GM19351 (cell line): Measurements from ENCODE around the gene DDIAS.
"Not testable (repeated sequence)": the region's sequence is repeated elsewhere in the genome, so short reads cannot be mapped to it uniquely, and the experiment has no call there.

Experiments
- ATAC-seq: cut with Tn5 transposase; IDR thresholded peaks from one replicate; pipeline ENCODE4 v1.9.1; 2021; ENCODE audit warnings: mild to moderate bottlenecking, moderate library complexity; ENCODE audit not compliant: unreplicated experiment

DDIAS gene

GRCh38 chr11:82962021-82962420 is 60.5 kb downstream of the DDIAS start:
- not testable (repeated sequence) for ATAC-seq

GRCh38 chr11:82967381-82967780 is 65.8 kb downstream of the DDIAS start:
- no peak for ATAC-seq

DNA sequence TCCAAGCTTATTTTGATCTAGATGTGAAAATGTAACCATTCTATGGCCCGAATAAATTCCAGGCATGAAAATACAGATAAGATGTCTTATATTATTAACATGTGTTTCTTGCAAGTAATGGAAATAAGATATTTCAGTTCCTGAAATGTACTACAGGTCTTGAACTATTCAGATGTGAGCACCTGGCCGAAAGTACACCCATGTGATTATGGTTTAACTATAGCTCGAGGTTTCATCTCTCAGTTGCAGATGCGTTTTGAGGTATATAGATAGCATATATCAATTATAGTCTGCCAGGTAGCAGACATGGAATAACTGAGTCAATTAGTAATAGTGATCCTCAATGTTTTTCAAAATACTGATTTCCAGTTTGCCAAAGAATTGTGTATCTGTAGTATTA is 68.3 kb downstream of the DDIAS start:
- ATAC-seq: peak; percentile 97

- ATAC-seq: not testable (repeated sequence)
Measured at GRCh38 chr11:82970507-82971083, 69.1 kb downstream of the DDIAS start.

DNA sequence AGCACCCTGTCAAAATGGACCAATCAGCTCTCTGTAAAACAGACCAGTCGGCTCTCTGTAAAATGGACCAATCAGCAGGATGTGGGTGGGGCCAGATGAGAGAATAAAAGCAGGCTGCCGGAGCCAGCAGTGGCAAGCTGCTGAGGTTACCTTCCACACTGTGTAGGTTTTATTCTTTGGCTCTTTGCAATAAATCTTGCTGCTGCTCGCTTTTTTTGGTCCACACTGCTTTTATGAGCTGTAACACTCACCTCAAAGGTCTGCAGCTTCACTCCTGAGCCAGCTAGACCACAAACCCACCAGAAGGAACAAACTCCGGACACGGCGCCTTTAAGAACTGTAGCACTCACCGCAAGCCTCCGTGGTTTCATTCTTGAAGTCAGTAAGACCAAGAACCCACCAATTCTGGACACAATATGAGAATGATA is 70.0 kb downstream of the DDIAS start:
- ATAC-seq: peak; percentile 27

GRCh38 chr11:82972103-82972502 is 70.6 kb downstream of the DDIAS start:
- ATAC-seq: no peak

DNA sequence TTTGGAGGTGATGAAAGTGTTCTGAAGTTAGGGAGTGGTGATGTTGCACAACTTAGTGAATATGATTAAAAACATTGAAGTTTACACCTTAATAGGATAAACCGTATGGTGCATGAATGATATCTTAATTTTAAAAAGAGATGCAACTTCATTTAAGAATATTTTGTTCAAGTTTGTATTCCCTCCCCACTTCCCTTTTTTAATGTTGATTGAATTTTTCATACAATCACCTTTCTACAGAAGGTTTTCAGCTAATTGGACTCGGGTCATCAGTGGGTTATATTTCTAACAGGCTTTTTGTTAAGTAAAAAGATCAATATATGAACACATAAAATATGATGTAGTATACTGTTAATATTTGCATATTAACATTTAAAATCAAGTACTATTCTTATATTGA is 72.6 kb downstream of the DDIAS start:
- no peak for ATAC-seq

- no peak for ATAC-seq
Measured at GRCh38 chr11:82974851-82975250, 73.3 kb downstream of the DDIAS start.

- ATAC-seq: no peak
Measured at GRCh38 chr11:82975882-82976281, 74.3 kb downstream of the DDIAS start.

- no peak for ATAC-seq
Measured at GRCh38 chr11:82976786-82977185, 75.2 kb downstream of the DDIAS start.

- ATAC-seq: peak; percentile 78
Measured at GRCh38 chr11:82978422-82979099, 77.0 kb downstream of the DDIAS start.

- no peak for ATAC-seq
Measured at GRCh38 chr11:82979824-82980223, 78.3 kb downstream of the DDIAS start.

- no peak for ATAC-seq
Measured at GRCh38 chr11:82980292-82980691, 78.8 kb downstream of the DDIAS start.

GRCh38 chr11:82980947-82981346 is 79.4 kb downstream of the DDIAS start:
- no peak for ATAC-seq

DNA sequence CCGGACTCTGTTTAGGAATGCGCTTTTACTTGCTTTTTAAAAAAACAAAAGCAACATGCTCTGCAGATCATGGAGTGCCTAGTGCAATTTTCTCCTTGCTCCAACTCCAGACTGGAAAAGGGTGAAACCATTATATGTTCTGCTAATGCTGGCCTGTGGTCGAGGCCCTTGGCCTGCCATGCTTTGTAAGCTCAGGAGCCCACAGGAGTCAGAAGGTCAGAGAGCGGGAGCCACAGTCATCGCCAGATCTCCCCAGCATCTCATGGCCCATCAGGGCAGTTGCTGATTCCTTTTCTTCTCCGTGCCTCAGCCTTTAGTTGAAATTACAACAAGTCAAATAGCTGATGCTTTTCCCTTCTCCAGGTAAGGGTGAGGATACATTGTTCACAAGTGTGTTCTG is 80.3 kb downstream of the DDIAS start:
- no peak for ATAC-seq
